ENCODE data around the gene OGFRL1.
A peak's percentile ranks its signal among the peaks of the same experiment; 100 is the strongest.

Gene OGFRL1

GRCh38 chr6:71287038-71287437, 1.6 kb upstream of the OGFRL1 start:
- peak; percentile 54 for DNase-seq (ENCODE audit: low spot score)

- DNase-seq (ENCODE audit: low spot score), result no peak
Observed at GRCh38 chr6:71287926-71288227, 734 bp upstream of the OGFRL1 start.

GRCh38 chr6:71289039-71289801, 609 bp downstream of the OGFRL1 start:
- DNase-seq (ENCODE audit: low spot score), result no peak

- no peak for DNase-seq (ENCODE audit: low spot score)
Observed at GRCh38 chr6:71289802-71290175, 1.2 kb downstream of the OGFRL1 start.

- no peak for DNase-seq (ENCODE audit: low spot score)
Observed at GRCh38 chr6:71290611-71291010, 2.0 kb downstream of the OGFRL1 start.

GRCh38 chr6:71292001-71292400, 3.4 kb downstream of the OGFRL1 start:
- DNase-seq (ENCODE audit: low spot score), result no peak

GRCh38 chr6:71294121-71294523, 5.5 kb downstream of the OGFRL1 start:
- no peak for DNase-seq (ENCODE audit: low spot score)

GRCh38 chr6:71298459-71298858, 9.8 kb downstream of the OGFRL1 start:
- DNase-seq (ENCODE audit: low spot score), result no peak

GRCh38 chr6:71299541-71300470, 11.2 kb downstream of the OGFRL1 start:
- no peak for DNase-seq (ENCODE audit: low spot score)

GRCh38 chr6:71300561-71301168, 12.1 kb downstream of the OGFRL1 start:
- no peak for DNase-seq (ENCODE audit: low spot score)

GRCh38 chr6:71301546-71301945, 12.9 kb downstream of the OGFRL1 start:
- DNase-seq (ENCODE audit: low spot score), result no peak

- DNase-seq (ENCODE audit: low spot score), result no peak
Observed at GRCh38 chr6:71309656-71310055, 21.0 kb downstream of the OGFRL1 start.

GRCh38 chr6:71310261-71310660, 21.6 kb downstream of the OGFRL1 start:
- DNase-seq (ENCODE audit: low spot score), result no peak

GRCh38 chr6:71312089-71312488, 23.5 kb downstream of the OGFRL1 start:
- no peak for DNase-seq (ENCODE audit: low spot score)

GRCh38 chr6:71317441-71317840, 28.8 kb downstream of the OGFRL1 start:
- no peak for DNase-seq (ENCODE audit: low spot score)

- no peak for DNase-seq (ENCODE audit: low spot score)
Observed at GRCh38 chr6:71320041-71320440, 31.4 kb downstream of the OGFRL1 start.

GRCh38 chr6:71321314-71321713, 32.7 kb downstream of the OGFRL1 start:
- no peak for DNase-seq (ENCODE audit: low spot score)

GRCh38 chr6:71324194-71324785, 35.7 kb downstream of the OGFRL1 start:
- DNase-seq (ENCODE audit: low spot score), result peak; percentile 41

GRCh38 chr6:71326611-71327010, 38.0 kb downstream of the OGFRL1 start:
- no peak for DNase-seq (ENCODE audit: low spot score)

GRCh38 chr6:71330501-71330900, 41.9 kb downstream of the OGFRL1 start:
- DNase-seq (ENCODE audit: low spot score), result no peak

- no peak for DNase-seq (ENCODE audit: low spot score)
Observed at GRCh38 chr6:71332012-71332411, 43.4 kb downstream of the OGFRL1 start.

GRCh38 chr6:71333050-71333449, 44.4 kb downstream of the OGFRL1 start:
- DNase-seq (ENCODE audit: low spot score), result no peak

- DNase-seq (ENCODE audit: low spot score), result no peak
Observed at GRCh38 chr6:71333697-71334096, 45.1 kb downstream of the OGFRL1 start.

Measured in globus pallidus (tissue), 1 donor.